Measurements from ENCODE around the gene ARAP2.

The ARAP2 gene

DNA sequence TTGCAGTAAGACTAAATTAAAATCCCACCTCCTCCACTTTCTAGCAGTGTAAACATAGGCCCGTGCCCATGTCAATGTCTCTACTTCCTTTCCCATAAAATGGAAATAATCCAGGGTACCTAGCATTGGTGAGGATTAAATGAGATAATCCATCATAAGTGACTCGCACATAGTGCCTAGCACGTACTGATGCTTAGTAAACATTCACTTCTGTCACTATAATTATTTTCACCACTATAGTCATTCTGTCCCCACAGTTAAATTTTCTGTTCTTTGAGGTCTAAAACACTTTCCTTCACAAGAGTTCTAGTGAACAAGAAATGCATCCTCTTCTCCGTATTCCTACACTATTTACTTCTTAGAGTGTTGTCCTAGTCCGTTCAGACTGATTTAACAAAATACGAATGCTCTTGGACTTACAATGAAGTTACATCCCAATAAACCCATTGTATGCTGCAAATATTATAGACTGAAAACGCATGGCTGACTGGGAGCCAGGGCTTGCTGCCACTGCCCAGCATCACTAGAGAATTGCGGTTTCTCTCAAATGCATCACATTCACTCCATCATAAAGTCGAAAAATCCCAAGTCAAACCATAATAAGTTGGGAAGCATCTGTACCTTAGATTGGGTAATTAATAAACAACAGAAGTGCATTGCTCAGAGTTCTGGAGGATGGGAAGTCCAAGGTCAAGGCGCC, 10.6 kb downstream of the ARAP2 start:
- no peak for DNase-seq (ENCODE audit: low read depth)
- TF ChIP-seq, protein P1, sequence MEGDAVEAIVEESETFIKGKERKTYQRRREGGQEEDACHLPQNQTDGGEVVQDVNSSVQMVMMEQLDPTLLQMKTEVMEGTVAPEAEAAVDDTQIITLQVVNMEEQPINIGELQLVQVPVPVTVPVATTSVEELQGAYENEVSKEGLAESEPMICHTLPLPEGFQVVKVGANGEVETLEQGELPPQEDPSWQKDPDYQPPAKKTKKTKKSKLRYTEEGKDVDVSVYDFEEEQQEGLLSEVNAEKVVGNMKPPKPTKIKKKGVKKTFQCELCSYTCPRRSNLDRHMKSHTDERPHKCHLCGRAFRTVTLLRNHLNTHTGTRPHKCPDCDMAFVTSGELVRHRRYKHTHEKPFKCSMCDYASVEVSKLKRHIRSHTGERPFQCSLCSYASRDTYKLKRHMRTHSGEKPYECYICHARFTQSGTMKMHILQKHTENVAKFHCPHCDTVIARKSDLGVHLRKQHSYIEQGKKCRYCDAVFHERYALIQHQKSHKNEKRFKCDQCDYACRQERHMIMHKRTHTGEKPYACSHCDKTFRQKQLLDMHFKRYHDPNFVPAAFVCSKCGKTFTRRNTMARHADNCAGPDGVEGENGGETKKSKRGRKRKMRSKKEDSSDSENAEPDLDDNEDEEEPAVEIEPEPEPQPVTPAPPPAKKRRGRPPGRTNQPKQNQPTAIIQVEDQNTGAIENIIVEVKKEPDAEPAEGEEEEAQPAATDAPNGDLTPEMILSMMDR (IDR thresholded peaks at IDR 0.05; ENCODE audit: control insufficient read depth, insufficient read depth, low read depth, low read length, missing control alignments): no peak
- no peak overlapping the region for H3K4me3 ChIP-seq (ENCODE audit: control insufficient read depth, low read depth, low read length)

DNA sequence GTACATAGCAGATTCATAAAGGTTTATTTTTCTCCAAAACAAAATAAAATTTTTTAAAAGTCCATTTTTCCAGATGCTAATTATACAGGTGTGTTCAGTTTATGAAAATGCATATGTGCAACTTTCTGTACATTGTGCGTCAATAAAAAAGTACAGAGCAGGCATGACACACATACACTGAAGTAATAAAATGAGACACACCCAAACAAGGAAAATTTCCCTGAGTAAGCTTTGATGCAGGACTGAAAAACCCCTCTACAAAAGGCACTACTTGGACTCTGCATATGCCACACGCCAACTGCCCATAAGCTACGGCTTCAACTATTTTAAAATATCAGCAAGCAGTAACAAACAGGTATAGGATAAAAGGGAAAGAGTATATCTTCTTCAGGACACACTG, 13.8 kb downstream of the ARAP2 start:
- H3K4me3 ChIP-seq (ENCODE audit: control insufficient read depth, low read depth, low read length): no peak overlapping the region
- TF ChIP-seq, protein P1 (IDR thresholded peaks at IDR 0.05; ENCODE audit: control insufficient read depth, insufficient read depth, low read depth, low read length, missing control alignments): no peak
- no peak for DNase-seq (ENCODE audit: low read depth)

DNA sequence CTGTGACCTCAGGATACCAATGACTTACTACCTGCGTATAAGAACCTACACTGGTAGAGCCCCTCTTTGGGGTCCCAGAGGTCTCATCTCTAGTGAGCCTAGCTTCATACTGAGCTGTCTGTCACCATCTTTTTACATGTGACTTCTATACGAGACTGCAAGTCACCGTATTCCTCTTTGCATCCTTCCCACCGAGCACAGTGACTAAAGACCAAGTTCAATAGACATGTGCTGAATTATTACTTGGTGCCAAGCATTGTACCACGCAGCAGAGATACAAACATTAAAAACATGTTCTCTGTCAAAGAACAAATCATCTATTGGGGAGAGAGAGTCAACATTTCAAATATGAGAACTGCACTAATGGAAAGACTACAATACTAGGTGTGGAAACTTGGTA, 16.4 kb downstream of the ARAP2 start:
- no peak overlapping the region for H3K4me3 ChIP-seq (ENCODE audit: control insufficient read depth, low read depth, low read length)
- TF ChIP-seq, protein P1 (IDR thresholded peaks at IDR 0.05; ENCODE audit: control insufficient read depth, insufficient read depth, low read depth, low read length, missing control alignments): no peak
- no peak for DNase-seq (ENCODE audit: low read depth)

DNA sequence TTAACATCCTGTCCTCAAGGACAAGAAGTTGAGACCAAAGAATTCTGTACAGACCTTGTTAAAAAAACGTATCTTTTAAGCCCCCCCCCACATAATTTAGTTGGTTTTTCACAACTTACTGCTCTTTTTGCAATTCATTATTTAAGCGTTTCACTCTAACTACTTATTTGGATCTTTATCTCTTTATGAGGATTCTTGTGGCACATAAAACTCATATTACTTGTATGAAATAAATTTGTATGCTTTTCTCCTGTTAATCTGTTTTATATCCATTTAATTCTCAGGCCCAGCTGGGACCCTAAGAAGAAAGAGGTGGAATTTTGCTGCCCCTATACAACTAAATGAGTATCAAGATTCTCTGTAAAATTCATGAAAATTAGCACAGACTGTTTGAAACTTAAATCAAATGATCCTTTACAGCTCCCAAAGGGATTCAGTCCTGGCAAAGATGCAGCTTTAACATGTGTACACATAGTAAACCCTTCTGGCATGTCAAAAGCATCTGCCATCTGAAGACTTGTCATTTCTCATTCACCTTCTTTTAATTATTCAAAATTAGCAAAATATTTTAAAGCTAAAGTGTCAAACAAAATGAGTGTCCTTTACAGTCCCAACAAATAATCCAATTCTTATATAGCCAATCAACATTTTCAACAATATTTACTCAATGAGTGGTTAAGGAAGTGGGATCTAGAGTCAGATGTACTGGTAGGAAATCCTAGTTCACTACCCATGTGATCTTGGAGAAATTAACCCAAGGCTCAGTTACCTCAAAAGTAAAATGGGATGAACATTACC, 17.7 kb downstream of the ARAP2 start:
- TF ChIP-seq, protein P1 (IDR thresholded peaks at IDR 0.05; ENCODE audit: control insufficient read depth, insufficient read depth, low read depth, low read length, missing control alignments): no peak
- no peak for DNase-seq (ENCODE audit: low read depth)
- H3K4me3 ChIP-seq (ENCODE audit: control insufficient read depth, low read depth, low read length): no peak overlapping the region

DNA sequence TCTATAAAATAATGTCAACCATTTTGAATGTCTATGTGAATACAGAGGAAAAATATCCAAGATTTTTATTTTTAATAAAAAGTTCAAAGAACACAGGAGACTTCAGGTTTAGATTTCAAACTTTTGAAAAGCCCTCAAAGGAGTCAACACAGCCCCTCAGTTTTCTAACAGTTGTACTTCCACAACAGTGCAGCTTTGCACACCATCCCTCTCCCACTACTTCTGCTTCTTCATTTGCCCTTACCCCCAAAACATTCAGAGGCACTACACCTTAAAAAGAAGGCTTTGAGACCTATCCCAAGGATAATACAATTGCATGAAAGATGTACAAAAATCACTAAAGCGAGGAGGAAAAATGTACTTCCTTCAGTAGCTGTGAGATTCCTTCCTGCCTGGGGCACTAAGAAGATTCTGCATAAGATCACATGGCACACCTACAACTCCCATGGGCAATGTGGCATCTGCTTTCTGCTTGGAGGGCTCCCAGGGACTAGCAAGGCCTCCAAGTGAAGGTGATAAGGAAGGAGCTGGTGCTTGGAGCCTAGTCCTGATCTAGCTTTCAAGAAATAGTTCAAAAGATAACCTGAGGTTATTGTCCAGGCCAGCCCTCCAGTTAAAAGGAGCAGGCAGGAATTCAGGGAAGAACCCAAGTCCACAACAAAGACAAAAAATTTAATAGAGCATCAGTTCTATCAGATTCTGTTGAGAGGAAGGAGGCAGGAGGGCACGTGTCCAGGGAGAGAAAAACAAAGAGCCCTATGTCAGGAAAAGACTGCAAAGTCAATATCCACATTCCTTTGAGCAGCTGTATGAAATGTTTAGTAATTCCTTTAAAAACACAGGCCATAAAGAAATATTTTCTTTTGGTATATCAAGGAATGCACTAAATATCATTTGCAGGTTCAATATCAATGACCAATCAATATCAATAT, 19.1 kb downstream of the ARAP2 start:
- no peak for DNase-seq (ENCODE audit: low read depth)
- no peak overlapping the region for H3K4me3 ChIP-seq (ENCODE audit: control insufficient read depth, low read depth, low read length)
- TF ChIP-seq, protein P1 (IDR thresholded peaks at IDR 0.05; ENCODE audit: control insufficient read depth, insufficient read depth, low read depth, low read length, missing control alignments): no peak

DNA sequence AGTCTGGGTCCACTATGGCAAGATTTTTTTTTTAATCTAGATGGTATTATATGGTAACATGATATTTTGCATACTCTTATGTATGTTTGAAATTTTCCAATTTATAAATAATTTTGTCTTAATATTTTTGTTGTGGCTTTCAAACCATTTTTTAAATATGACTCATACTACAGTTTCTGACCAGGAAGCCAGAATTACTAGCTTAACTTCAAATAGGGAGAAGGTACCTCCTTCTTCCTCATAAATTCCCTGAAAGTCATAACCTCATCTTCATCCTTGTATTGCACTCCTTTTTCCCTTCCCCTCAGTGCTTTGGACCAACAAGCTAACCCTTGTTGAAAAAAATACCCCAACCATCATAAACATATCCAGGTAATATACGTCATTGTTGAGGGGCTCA, 21.6 kb downstream of the ARAP2 start:
- TF ChIP-seq, protein P1 (IDR thresholded peaks at IDR 0.05; ENCODE audit: control insufficient read depth, insufficient read depth, low read depth, low read length, missing control alignments): no peak
- no peak for DNase-seq (ENCODE audit: low read depth)
- H3K4me3 ChIP-seq (ENCODE audit: control insufficient read depth, low read depth, low read length): no peak overlapping the region
